Mucosa of descending colon (tissue), 3 donors: Measurements from ENCODE around the gene EEF1AKMT2. TPM values are rescaled to one million over a fixed set of nuclear protein-coding genes. Genes with fewer than 3 reads are reported as not detected.

Experiments used
- ATAC-seq: fragments of 200-7000 bp; cut with Tn5 transposase; one replicate; pipeline ENCODE4 v1.9.1; 2020; ENCODE audit warnings: mild to moderate bottlenecking, moderate library complexity
- DNase-seq, 3 donors: peaks; one replicate each; pipeline ENCODE4 v3.0.0-alpha.2; 2020
- H3K36me3 ChIP-seq: fragments of 200-600 bp; one replicate; pipeline ENCODE4 v1.8.0; 2021; ENCODE audit warnings: low read depth, mild to moderate bottlenecking
- H3K4me1 ChIP-seq: fragments of 200-600 bp; one replicate; pipeline ENCODE4 v1.8.0; 2021; ENCODE audit warnings: low read depth, mild to moderate bottlenecking
- H3K4me3 ChIP-seq: fragments of 200-600 bp; one replicate; pipeline ENCODE4 v1.8.0; 2021; ENCODE audit warnings: mild to moderate bottlenecking
- H3K9me3 ChIP-seq: fragments of 200-600 bp; one replicate; pipeline ENCODE4 v1.8.0; 2021; ENCODE audit warnings: mild to moderate bottlenecking
- intact Hi-C, 2 donors: fragments of 100-400 bp; cut with DNase I in 1 of 2; cut with micrococcal nuclease in 1 of 2; formaldehyde crosslinking; loops; one replicate each; pipeline versions ENCODE4 v1.11.0 to v1.11.1; 2022; cut with DNase I, micrococcal nuclease
- total RNA-seq, 3 donors: library from RNA; stranded (reverse); fragmentation: NEBNext Ultra II Directional in 2 of 3; extraction: Animal tissue kit (Norgen Biotek cat#: 25700) in 2 of 3; gene quantifications; one replicate each; pipeline versions ENCODE4 v1.2.1 to v1.2.4, GENCODE V29; 2021 to 2023
- TF ChIP-seq, protein P1 (sequence below): fragments of 200-600 bp; IDR thresholded peaks from one replicate; pipeline ENCODE4 v1.8.0; 2022; ENCODE audit warnings: antibody characterized with exemption, mild to moderate bottlenecking
- donor health status: DM: no; HTN: no; CAD: no; lungs with moderate emphysema.
- donor health status: DM: no; HTN: no; CAD: no.
- donor health status: DM: no; HTN: yes; CAD: no.

Gene EEF1AKMT2
- total RNA-seq, 3 donors from 2014 or later: 14.4 to 19.3 (median 18.0) TPM

DNA sequence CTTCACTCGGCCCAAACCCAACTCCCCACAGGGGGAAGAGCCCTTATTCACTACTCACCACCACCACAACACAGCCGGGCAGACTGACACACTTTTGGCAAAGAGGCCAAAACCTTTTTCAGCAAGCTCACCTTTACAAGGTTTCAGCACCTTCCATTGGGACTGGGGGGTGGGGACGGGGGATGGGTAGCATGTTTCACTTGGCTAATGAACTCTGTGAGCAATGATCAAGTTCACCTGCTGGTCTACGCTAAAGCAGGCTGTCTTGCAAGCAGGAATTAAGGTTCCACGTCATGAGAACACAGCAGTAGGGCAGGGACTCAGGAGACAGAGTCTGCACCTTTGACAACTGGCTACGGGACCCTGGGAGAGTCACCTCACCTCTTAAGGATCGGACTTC is 54.5 kb downstream of the EEF1AKMT2 start:
- TF ChIP-seq, protein P1, sequence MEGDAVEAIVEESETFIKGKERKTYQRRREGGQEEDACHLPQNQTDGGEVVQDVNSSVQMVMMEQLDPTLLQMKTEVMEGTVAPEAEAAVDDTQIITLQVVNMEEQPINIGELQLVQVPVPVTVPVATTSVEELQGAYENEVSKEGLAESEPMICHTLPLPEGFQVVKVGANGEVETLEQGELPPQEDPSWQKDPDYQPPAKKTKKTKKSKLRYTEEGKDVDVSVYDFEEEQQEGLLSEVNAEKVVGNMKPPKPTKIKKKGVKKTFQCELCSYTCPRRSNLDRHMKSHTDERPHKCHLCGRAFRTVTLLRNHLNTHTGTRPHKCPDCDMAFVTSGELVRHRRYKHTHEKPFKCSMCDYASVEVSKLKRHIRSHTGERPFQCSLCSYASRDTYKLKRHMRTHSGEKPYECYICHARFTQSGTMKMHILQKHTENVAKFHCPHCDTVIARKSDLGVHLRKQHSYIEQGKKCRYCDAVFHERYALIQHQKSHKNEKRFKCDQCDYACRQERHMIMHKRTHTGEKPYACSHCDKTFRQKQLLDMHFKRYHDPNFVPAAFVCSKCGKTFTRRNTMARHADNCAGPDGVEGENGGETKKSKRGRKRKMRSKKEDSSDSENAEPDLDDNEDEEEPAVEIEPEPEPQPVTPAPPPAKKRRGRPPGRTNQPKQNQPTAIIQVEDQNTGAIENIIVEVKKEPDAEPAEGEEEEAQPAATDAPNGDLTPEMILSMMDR: no peak
- Histone ChIP-seq H3K4me3 (no peak overlapping the region), H3K4me1 (peaks cover 82% of the 10 kb centered on the region), H3K36me3 (no peaks in the 10 kb centered on the region), H3K9me3 (no peaks in the 10 kb centered on the region)
- ATAC-seq (no peak), DNase-seq (peak in 1 of 3 donors; percentile 50)
- intact Hi-C loops: no loop called here

DNA sequence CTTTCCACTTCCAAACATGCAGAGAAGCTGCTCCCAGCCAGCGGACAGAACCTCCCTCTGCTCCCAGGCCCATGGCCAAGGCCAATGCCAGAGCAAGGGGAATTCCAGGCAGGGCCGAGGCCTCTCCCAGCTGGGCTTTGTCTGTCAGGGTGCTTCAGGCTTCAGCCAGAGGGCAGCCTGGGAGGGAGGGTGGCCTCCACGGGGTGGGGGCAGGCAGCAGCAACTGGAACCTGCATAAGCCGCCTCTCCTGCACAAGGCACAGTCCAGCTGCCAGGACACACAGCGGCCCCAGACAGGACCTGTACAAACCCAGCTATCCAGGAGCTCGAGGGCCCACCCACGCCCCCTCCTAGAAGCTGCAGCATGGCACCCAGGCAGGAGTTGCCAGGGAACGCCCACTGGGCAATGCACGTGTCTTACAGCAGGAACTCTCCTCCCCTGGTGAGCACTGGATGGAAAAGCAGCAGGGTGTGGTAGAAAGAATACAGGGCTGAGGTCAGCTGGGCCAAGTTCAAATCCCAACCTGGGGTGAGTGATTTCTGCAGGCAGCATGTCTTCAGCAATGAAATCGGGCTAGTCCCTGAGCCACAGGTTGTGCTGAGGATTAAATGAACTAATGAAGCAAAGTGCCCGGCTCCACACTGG is 55.1 kb downstream of the EEF1AKMT2 start:
- no peaks in the 10 kb centered on the region for H3K36me3 ChIP-seq
- H3K4me1 ChIP-seq: peaks cover 82% of the 10 kb centered on the region
- DNase-seq (peak; percentile 85 to 89 (median 89)), ATAC-seq (peak; percentile 83)
- no peak overlapping the region for H3K4me3 ChIP-seq
- H3K9me3 ChIP-seq: no peaks in the 10 kb centered on the region
- intact Hi-C loops: no loop called here
- TF ChIP-seq, protein P1: no peak

DNA sequence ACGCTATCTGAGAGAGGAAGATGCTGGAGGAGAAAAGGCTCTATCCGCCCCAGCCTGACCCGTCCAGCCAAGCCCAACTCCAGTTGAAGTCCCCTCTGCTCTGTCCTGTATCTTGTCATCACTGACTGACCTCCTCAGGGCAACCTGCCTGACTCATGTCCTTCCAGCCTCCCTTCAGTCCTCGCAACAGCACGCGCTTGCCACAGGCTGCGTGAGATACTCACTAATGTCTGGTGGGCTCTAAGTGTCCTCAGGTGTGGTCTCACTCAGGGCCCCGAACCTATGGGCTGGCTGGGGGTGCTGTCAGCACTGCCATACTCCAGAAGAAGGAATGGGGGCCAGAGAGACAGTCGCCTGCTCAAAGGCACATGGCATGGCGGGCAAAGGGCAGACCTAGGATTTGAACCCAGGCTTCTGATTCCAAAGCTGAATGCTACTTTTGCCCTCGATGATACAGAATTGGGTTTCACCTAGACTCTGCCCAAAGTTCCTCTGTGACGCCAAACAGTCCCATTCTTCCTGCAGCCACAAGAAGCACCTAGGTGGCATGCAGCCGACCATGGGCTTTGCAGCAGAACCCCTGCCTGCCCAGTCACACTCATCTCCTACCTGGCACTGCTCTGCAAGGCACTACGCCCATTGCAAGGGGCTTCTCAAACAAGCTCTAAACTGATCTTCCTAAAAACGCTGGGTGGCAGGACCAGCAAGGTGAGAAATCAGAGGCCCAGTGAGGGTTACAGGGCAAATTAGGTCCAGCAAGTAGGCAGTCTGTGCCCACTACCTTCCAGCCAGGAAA is 56.0 kb downstream of the EEF1AKMT2 start:
- intact Hi-C loops: no loop called here
- TF ChIP-seq, protein P1: no peak
- ATAC-seq (no peak), DNase-seq (peak in 1 of 3 donors; percentile 10)
- Histone ChIP-seq H3K4me1 (peaks cover 79% of the 10 kb centered on the region), H3K9me3 (no peaks in the 10 kb centered on the region), H3K36me3 (no peaks in the 10 kb centered on the region), H3K4me3 (no peak overlapping the region)

DNA sequence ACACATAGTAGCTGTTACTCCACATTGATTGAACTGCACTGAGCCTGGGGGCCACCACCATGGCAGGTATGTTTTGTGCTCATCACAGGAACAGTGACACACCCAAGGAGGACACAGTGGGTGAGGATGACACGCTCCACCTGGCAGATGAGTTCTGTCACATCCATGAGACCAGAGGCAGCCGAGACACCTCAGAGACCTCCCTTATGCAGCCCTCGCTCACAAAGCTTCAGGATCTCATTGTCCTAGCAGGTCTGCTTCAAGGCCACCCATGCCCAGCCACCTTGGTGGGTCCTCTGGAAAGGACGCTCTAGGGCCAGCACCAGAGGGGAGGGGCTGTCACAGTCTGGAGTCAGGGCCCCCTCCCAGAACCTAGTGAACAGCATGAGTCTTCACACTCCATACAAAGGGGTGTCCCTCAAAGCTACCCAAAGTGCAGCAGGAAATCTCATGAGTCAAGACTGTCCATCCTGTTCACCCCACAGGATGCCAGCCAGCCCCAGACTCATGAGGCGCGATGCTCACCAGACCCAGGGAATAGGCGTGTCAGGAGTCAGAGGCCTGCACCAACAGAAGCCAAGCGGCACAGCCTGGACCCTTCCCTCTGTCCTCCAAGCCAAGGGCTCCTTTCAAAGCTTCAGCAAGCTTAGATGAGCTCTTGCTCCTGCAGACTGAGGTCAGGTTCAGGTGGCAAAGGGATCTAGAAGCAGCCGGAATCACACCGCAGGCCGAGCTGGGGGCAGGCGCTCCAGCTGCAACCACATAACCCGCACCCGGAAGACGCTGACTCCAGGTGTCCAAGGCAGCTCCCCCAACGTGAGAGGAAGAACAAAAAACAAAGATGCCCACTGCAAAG is 57.1 kb downstream of the EEF1AKMT2 start:
- no peaks in the 10 kb centered on the region for H3K36me3 ChIP-seq
- intact Hi-C loops: no loop called here
- ATAC-seq (no peak), DNase-seq (peak in 2 of 3 donors; percentile 12 to 50)
- TF ChIP-seq, protein P1: no peak
- no peak overlapping the region for H3K4me3 ChIP-seq
- no peaks in the 10 kb centered on the region for H3K9me3 ChIP-seq
- H3K4me1 ChIP-seq: peaks cover 82% of the 10 kb centered on the region

DNA sequence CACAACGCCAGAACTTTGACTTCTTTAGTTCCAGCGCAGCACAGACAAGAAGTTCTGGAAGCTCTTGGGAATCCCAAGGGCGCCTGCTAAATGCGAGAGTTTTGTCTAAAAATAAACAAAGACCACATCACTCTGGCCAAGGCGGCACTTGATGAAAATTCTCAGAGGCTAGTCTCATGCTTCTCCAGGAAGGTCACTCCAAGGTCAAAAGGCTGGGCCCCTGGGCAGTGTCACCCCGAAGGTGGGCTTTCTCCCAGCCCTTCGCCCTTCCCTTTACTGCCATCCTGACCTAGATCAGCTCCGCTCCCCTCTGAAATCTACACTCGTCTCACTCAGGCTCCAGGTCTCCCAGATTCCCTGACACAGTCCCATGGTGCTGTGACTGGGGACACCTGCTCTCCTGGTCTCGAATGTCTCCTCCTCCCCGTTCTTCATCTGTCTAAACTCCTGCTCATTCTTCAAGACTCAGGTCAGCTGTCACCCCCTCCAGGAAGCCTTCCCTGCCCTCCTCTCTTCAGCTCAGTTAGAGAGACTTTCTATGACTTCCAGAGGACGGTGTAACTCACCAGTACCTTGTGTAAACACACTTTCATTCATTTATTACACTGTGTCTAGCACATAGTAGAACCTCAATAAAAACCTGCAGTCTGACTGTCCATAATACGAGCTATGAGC is 58.0 kb downstream of the EEF1AKMT2 start:
- Histone ChIP-seq H3K4me3 (no peak overlapping the region), H3K36me3 (no peaks in the 10 kb centered on the region), H3K4me1 (peaks cover 90% of the 10 kb centered on the region), H3K9me3 (no peaks in the 10 kb centered on the region)
- intact Hi-C loops: no loop called here
- DNase-seq (peak in 2 of 3 donors; percentile 23 to 37), ATAC-seq (no peak)
- TF ChIP-seq, protein P1: no peak
